ENCODE data around the gene CFAP74.

CFAP74 gene

GRCh38 chr1:1921459-1921862 lies 82.1 kb downstream of the CFAP74 start:
- Mint-ChIP-seq H3K27me3 (no peaks in the 10 kb centered on the region), H3K36me3 (ENCODE audit: low read depth) (no peaks in the 10 kb centered on the region), H3K27ac (no peak overlapping the region), H3K9me3 (no peaks in the 10 kb centered on the region), H3K4me3 (no peak overlapping the region), H3K4me1 (ENCODE audit: low read depth) (peaks cover 3% of the 10 kb centered on the region)

GRCh38 chr1:1920608-1921458 lies 82.8 kb downstream of the CFAP74 start:
- no peaks in the 10 kb centered on the region for H3K9me3 Mint-ChIP-seq
- peaks cover 3% of the 10 kb centered on the region for H3K4me1 Mint-ChIP-seq (ENCODE audit: low read depth)
- no peaks in the 10 kb centered on the region for H3K36me3 Mint-ChIP-seq (ENCODE audit: low read depth)
- H3K27ac Mint-ChIP-seq = no peak overlapping the region
- no peaks in the 10 kb centered on the region for H3K27me3 Mint-ChIP-seq
- no peak overlapping the region for H3K4me3 Mint-ChIP-seq

GRCh38 chr1:1920057-1920607 lies 83.5 kb downstream of the CFAP74 start:
- Mint-ChIP-seq H3K9me3 (no peaks in the 10 kb centered on the region), H3K27ac (no peak overlapping the region), H3K36me3 (ENCODE audit: low read depth) (no peaks in the 10 kb centered on the region), H3K27me3 (no peaks in the 10 kb centered on the region), H3K4me3 (no peak overlapping the region), H3K4me1 (ENCODE audit: low read depth) (peaks cover 3% of the 10 kb centered on the region)

GRCh38 chr1:1919304-1920056 lies 84.1 kb downstream of the CFAP74 start:
- H3K27me3 Mint-ChIP-seq = no peaks in the 10 kb centered on the region
- H3K4me3 Mint-ChIP-seq = peak overlapping the region; percentile 43
- no peak overlapping the region for H3K27ac Mint-ChIP-seq
- no peaks in the 10 kb centered on the region for H3K9me3 Mint-ChIP-seq
- H3K36me3 Mint-ChIP-seq (ENCODE audit: low read depth) = no peaks in the 10 kb centered on the region
- H3K4me1 Mint-ChIP-seq (ENCODE audit: low read depth) = peaks cover 3% of the 10 kb centered on the region

- Mint-ChIP-seq H3K27ac (no peak within 1 kb of the TSS), H3K4me1 (ENCODE audit: low read depth) (peaks cover 3% of the 10 kb centered on the region), H3K36me3 (ENCODE audit: low read depth) (no peaks in the 10 kb centered on the region), H3K4me3 (peak within 1 kb of the TSS; percentile 43), H3K9me3 (no peaks in the 10 kb centered on the region), H3K27me3 (peaks cover under 1% of the 10 kb centered on the region)
Measured at GRCh38 chr1:1918901-1919303, 84.7 kb downstream of the CFAP74 start, which contains the start of gene TMEM52. Gene TMEM52 (minus strand): TSS chr1:1919279. CDS start chr1:1919265, 14 bp downstream.

GRCh38 chr1:1917995-1918900 lies 85.3 kb downstream of the CFAP74 start:
- peaks cover 5% of the 10 kb centered on the region for H3K27me3 Mint-ChIP-seq

GRCh38 chr1:1917304-1917976 lies 86.1 kb downstream of the CFAP74 start:
- no peak overlapping the region for H3K27ac Mint-ChIP-seq

More at GRCh38 chr1:1917995-1918900, 85.3 kb downstream of the CFAP74 start:
- Mint-ChIP-seq H3K36me3 (ENCODE audit: low read depth) (no peaks in the 10 kb centered on the region), H3K9me3 (no peaks in the 10 kb centered on the region), H3K4me3 (peak overlapping the region; percentile 41), H3K27ac (no peak overlapping the region), H3K4me1 (ENCODE audit: low read depth) (peaks cover 3% of the 10 kb centered on the region)

GRCh38 chr1:1916851-1917251 lies 86.7 kb downstream of the CFAP74 start:
- Mint-ChIP-seq H3K4me1 (ENCODE audit: low read depth) (peaks cover 3% of the 10 kb centered on the region), H3K36me3 (ENCODE audit: low read depth) (no peaks in the 10 kb centered on the region), H3K9me3 (no peaks in the 10 kb centered on the region), H3K27ac (no peak overlapping the region), H3K27me3 (peaks cover 5% of the 10 kb centered on the region), H3K4me3 (no peak overlapping the region)

More at GRCh38 chr1:1917304-1917976, 86.1 kb downstream of the CFAP74 start:
- Mint-ChIP-seq H3K36me3 (ENCODE audit: low read depth) (no peaks in the 10 kb centered on the region), H3K9me3 (no peaks in the 10 kb centered on the region), H3K27me3 (peaks cover 5% of the 10 kb centered on the region), H3K4me3 (no peak overlapping the region), H3K4me1 (ENCODE audit: low read depth) (peaks cover 3% of the 10 kb centered on the region)

- no peaks in the 10 kb centered on the region for H3K36me3 Mint-ChIP-seq (ENCODE audit: low read depth)
- no peak overlapping the region for H3K4me3 Mint-ChIP-seq
- H3K4me1 Mint-ChIP-seq (ENCODE audit: low read depth) = peaks cover 3% of the 10 kb centered on the region
- no peaks in the 10 kb centered on the region for H3K9me3 Mint-ChIP-seq
- no peak overlapping the region for H3K27ac Mint-ChIP-seq
- H3K27me3 Mint-ChIP-seq = peaks cover 5% of the 10 kb centered on the region
Measured at GRCh38 chr1:1915911-1916840, 87.4 kb downstream of the CFAP74 start.

GRCh38 chr1:1914971-1915692 lies 88.5 kb downstream of the CFAP74 start, which contains the start of gene CALML6:
Gene CALML6 (plus strand): TSS chr1:1915260. CDS start chr1:1915281, 21 bp downstream.
- Mint-ChIP-seq H3K4me1 (ENCODE audit: low read depth) (peaks cover 6% of the 10 kb centered on the region), H3K36me3 (ENCODE audit: low read depth) (no peaks in the 10 kb centered on the region), H3K9me3 (no peaks in the 10 kb centered on the region), H3K4me3 (no peak within 1 kb of the TSS), H3K27me3 (peaks cover 5% of the 10 kb centered on the region), H3K27ac (no peak within 1 kb of the TSS)

GRCh38 chr1:1914101-1914970 lies 89.2 kb downstream of the CFAP74 start:
- no peak overlapping the region for H3K27ac Mint-ChIP-seq
- H3K36me3 Mint-ChIP-seq (ENCODE audit: low read depth) = no peaks in the 10 kb centered on the region
- peaks cover 5% of the 10 kb centered on the region for H3K27me3 Mint-ChIP-seq
- no peak overlapping the region for H3K4me3 Mint-ChIP-seq
- no peaks in the 10 kb centered on the region for H3K9me3 Mint-ChIP-seq
- peaks cover 8% of the 10 kb centered on the region for H3K4me1 Mint-ChIP-seq (ENCODE audit: low read depth)

All from stimulated activated naive CD8-positive, alpha-beta T cell treated with anti-CD3 and anti-CD28 coated beads, Interleukin-15, Interleukin-2, amounts not matched to agents 100 ng/mL and 50 ng/mL, for 24 hours (primary cell).